ENCODE data around the gene KRTAP12-3. TPM values are rescaled to one million over a fixed set of nuclear protein-coding genes. Genes with fewer than 3 reads are reported as not detected.

KRTAP12-3 gene
- polyA plus RNA-seq, 1 of the 3 experiments (the other 2 are of a cell fraction): not detected

GRCh38 chr21:44704636-44705001, 46.9 kb downstream of the KRTAP12-3 start (continued):
- TF ChIP-seq POLR2AphosphoS5 (IDR thresholded peaks at IDR 0.05; ENCODE audit: low read depth, low read length): no peak
- no peak for TF ChIP-seq SIN3A (IDR thresholded peaks at IDR 0.05; ENCODE audit: borderline replicate concordance, low read depth, low read length)
- TF ChIP-seq FOSL2 (IDR thresholded peaks at IDR 0.05; ENCODE audit: borderline replicate concordance, low read depth): no peak
- no peak for TF ChIP-seq CHD2 (IDR thresholded peaks at IDR 0.05; ENCODE audit: low read length, partially characterized antibody)
- TF ChIP-seq EP300 (IDR thresholded peaks at IDR 0.05; ENCODE audit: borderline replicate concordance in 1 of 2, low read depth in 1 of 2, low read length in 1 of 2): no peak
- no peak for TF ChIP-seq TAF1 (IDR thresholded peaks at IDR 0.05; ENCODE audit: borderline replicate concordance, low read depth, low read length)

GRCh38 chr21:44706026-44706705, 48.4 kb downstream of the KRTAP12-3 start:
- no peak overlapping the region for H3K4me2 ChIP-seq
- H3K4me3 ChIP-seq (ENCODE audit: low read depth in 2 of 2, low read length in 1 of 2): no peak overlapping the region
- H3K27me3 ChIP-seq (ENCODE audit: insufficient read depth): peaks cover 85% of the 10 kb centered on the region
- H4K20me1 ChIP-seq (ENCODE audit: insufficient read depth): no peaks in the 10 kb centered on the region
- POLR2A ChIA-PET: no interaction called here
- no peak overlapping the region for H3K27ac ChIP-seq (ENCODE audit: low read depth in 2 of 2, low read length in 1 of 2)
- no peak overlapping the region for H2AFZ ChIP-seq (ENCODE audit: low read depth)
- no peaks in the 10 kb centered on the region for H3K36me3 ChIP-seq (replicated peaks in 1 of 2; ENCODE audit: control insufficient read depth in 1 of 2, insufficient read depth in 2 of 2, low read length in 1 of 2)
- no peaks in the 10 kb centered on the region; a peak in 1 of 4 replicates for H3K4me1 ChIP-seq (ENCODE audit: control insufficient read depth in 1 of 2, insufficient read depth in 2 of 2, low read depth in 1 of 2, low read length in 1 of 2)
- WGBS (ENCODE audit: low lambda C conversion rate): 22% methylated on average over 31 of the region's 54 CpGs
- H3F3A ChIP-seq (replicated peaks; ENCODE audit: insufficient read depth): no peaks in the 10 kb centered on the region
- no peaks in the 10 kb centered on the region for H3K79me2 ChIP-seq (ENCODE audit: insufficient read depth)
- H3K9ac ChIP-seq: no peak overlapping the region
- TF ChIP-seq RAD21 (IDR thresholded peaks at IDR 0.05; ENCODE audit: low read length): no peak
- TF ChIP-seq GABPA (IDR thresholded peaks at IDR 0.05; ENCODE audit: low read depth): no peak
- no peak for TF ChIP-seq USF1 (IDR thresholded peaks at IDR 0.05; ENCODE audit: borderline replicate concordance, low read depth)
- no peaks in the 10 kb centered on the region for H3K9me3 ChIP-seq
- CTCF ChIA-PET: no interaction called here
- DNase-seq: peak; percentile 10
- H3K9me2 ChIP-seq: no peaks in the 10 kb centered on the region

GRCh38 chr21:44706706-44707581, 49.2 kb downstream of the KRTAP12-3 start:
- WGBS (ENCODE audit: low lambda C conversion rate): 25% methylated on average over 27 of the region's 46 CpGs

More at GRCh38 chr21:44706706-44707581, 49.2 kb downstream of the KRTAP12-3 start:
- Histone ChIP-seq H3K9me3 (no peaks in the 10 kb centered on the region), H3K27ac (ENCODE audit: low read depth in 2 of 2, low read length in 1 of 2) (no peak overlapping the region), H3F3A (replicated peaks; ENCODE audit: insufficient read depth) (no peaks in the 10 kb centered on the region), H2AFZ (ENCODE audit: low read depth) (no peak overlapping the region), H3K4me1 (ENCODE audit: control insufficient read depth in 1 of 2, insufficient read depth in 2 of 2, low read depth in 1 of 2, low read length in 1 of 2) (no peaks in the 10 kb centered on the region; a peak in 1 of 4 replicates), H4K20me1 (ENCODE audit: insufficient read depth) (no peaks in the 10 kb centered on the region), H3K9me2 (no peaks in the 10 kb centered on the region), H3K27me3 (ENCODE audit: insufficient read depth) (peaks cover 84% of the 10 kb centered on the region), H3K9ac (no peak overlapping the region), H3K4me2 (no peak overlapping the region), H3K79me2 (ENCODE audit: insufficient read depth) (no peaks in the 10 kb centered on the region), H3K4me3 (ENCODE audit: low read depth in 2 of 2, low read length in 1 of 2) (no peak overlapping the region), H3K36me3 (replicated peaks in 1 of 2; ENCODE audit: control insufficient read depth in 1 of 2, insufficient read depth in 2 of 2, low read length in 1 of 2) (no peaks in the 10 kb centered on the region)
- DNase-seq: peak; percentile 21
- no peak for TF ChIP-seq SMC3 (IDR thresholded peaks at IDR 0.05; ENCODE audit: low read depth, low read length)
- TF ChIP-seq TCF12 (IDR thresholded peaks at IDR 0.05): no peak
- no peak for TF ChIP-seq ELF1 (IDR thresholded peaks at IDR 0.05)
- TF ChIP-seq GATA2 (CRISPR knock-in tag; IDR thresholded peaks at IDR 0.05): no peak
- CTCF ChIA-PET: interaction anchor here (0.7 kb wide), 1 partner anchor 367 kb away, joined by 4 read pairs; no protein-coding TSS in a partner anchor
- POLR2A ChIA-PET: no interaction called here

Small RNA genes within 50 kb of the gene (small RNA-seq; reads per million reads assigned to genes)
- 0 reads per million in 7 experiments for gene KRTAP12-6P

Other genes starting within 250 kb of the KRTAP12-3 start
- 1.9 and 2.3 TPM in 2 replicates for gene LRRC3, start 202.4 kb upstream of the KRTAP12-3 start, polyA plus RNA-seq (2012; rRNA removed)
- gene KRTAP10-1, start 117.7 kb upstream of the KRTAP12-3 start, polyA plus RNA-seq (2012; rRNA removed): not detected in 2 replicates
- gene KRTAP10-2, start 106.4 kb upstream of the KRTAP12-3 start, polyA plus RNA-seq (2012; rRNA removed): not detected in 2 replicates
- gene KRTAP10-3, start 99.1 kb upstream of the KRTAP12-3 start, polyA plus RNA-seq (2012; rRNA removed): not detected in 2 replicates
- not detected in 2 replicates for gene KRTAP10-4, start 84.2 kb upstream of the KRTAP12-3 start, polyA plus RNA-seq (2012; rRNA removed)
- gene KRTAP10-5, start 77.3 kb upstream of the KRTAP12-3 start, polyA plus RNA-seq (2012; rRNA removed): not detected in 2 replicates
- gene KRTAP10-6, start 65.4 kb upstream of the KRTAP12-3 start, polyA plus RNA-seq (2012; rRNA removed): not detected in 2 replicates
- gene KRTAP10-7, start 57.3 kb upstream of the KRTAP12-3 start, polyA plus RNA-seq (2012; rRNA removed): not detected in 2 replicates
- gene KRTAP10-8, start 45.9 kb upstream of the KRTAP12-3 start, polyA plus RNA-seq (2012; rRNA removed): not detected in 2 replicates
- not detected in 2 replicates for gene KRTAP10-9, start 30.8 kb upstream of the KRTAP12-3 start, polyA plus RNA-seq (2012; rRNA removed)
- gene KRTAP10-10, start 20.6 kb upstream of the KRTAP12-3 start, polyA plus RNA-seq (2012; rRNA removed): not detected in 2 replicates
- not detected in 2 replicates for gene KRTAP10-11, start 11.5 kb upstream of the KRTAP12-3 start, polyA plus RNA-seq (2012; rRNA removed)
- gene KRTAP12-4, start 3.3 kb upstream of the KRTAP12-3 start, polyA plus RNA-seq (2012; rRNA removed): not detected in 2 replicates
- gene KRTAP12-2, start 9.0 kb downstream of the KRTAP12-3 start, polyA plus RNA-seq (2012; rRNA removed): not detected in 2 replicates
- not detected in 2 replicates for gene KRTAP12-1, start 24.2 kb downstream of the KRTAP12-3 start, polyA plus RNA-seq (2012; rRNA removed)
- gene KRTAP10-12, start 39.2 kb downstream of the KRTAP12-3 start, polyA plus RNA-seq (2012; rRNA removed): not detected in 2 replicates
- 0.03 and 0.08 TPM in 2 replicates for gene TSPEAR, start 53.6 kb downstream of the KRTAP12-3 start, polyA plus RNA-seq (2012; rRNA removed)
- gene UBE2G2, start 143.9 kb downstream of the KRTAP12-3 start, polyA plus RNA-seq (2012; rRNA removed): 129 and 149 TPM in 2 replicates
- gene SUMO3, start 160.1 kb downstream of the KRTAP12-3 start, polyA plus RNA-seq (2012; rRNA removed): 89.0 and 125 TPM in 2 replicates
- 171 and 196 TPM in 2 replicates for gene PTTG1IP, start 215.8 kb downstream of the KRTAP12-3 start, polyA plus RNA-seq (2012; rRNA removed)

Measured in SK-N-SH (cell line).